Activated T-cell treated with anti-CD3 and anti-CD28 coated beads for 24 hours (primary cell): ENCODE measurements around the gene HENMT1.
A peak's percentile ranks its signal among the peaks of the same experiment; 100 is the strongest.
"Not testable (repeated sequence)": the region's sequence is repeated elsewhere in the genome, so short reads cannot be mapped to it uniquely, and the experiment has no call there.

Experiments
- DNase-seq: peaks from one replicate; pipeline ENCODE4 v3.0.0-alpha.2; 2020; ENCODE audit warnings: low read depth

Gene HENMT1

GRCh38 chr1:108661030-108661609, at the start of gene HENMT1:
HENMT1 (minus strand) TSS chr1:108661093; CDS start chr1:108659884, 1,209 bp downstream.
- DNase-seq = peak; percentile 66

DNA sequence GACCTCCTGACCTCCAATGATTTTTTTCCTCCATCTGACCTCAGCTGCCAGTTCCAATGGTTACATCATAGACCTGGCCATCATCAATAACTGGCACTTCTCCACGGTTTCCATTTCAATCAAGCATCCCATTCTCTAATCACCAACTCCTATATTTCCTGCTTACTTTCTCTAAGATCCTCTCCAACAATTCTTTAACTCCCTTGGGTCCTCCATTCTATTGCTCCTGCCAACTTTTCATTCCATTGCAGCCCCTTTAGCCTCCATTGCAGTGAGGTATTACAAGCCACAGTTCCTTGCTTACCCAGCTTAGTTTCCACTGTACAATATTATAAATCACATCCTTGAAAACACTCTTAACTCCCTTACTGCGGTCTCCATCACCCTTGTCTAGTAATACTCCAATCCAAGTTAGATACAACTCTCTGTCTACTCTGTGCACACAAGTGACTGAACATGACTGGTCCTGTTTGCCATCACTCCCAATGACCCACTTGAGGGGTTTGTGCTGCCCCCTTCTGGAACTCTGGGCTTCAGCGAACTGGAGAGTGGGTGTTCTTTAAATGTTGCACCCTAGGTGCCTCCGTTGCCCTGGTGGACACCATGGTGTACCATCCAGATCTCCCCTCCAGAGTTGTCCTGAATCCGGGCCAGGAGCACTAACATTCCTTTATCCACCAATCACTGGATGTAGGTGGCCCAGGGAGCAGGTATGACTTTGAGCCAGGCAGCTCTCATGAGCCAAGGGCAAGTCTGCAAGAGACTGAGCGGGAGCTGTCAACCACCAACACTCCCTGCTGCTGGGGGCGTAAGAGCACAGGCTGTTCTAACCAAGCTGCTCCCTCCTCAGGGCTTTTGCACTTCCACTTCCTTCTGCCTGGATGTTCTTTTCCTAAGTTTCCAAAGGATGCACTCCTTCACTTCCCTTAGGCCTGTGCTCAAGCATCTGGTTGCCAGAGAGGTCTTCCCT, 48.1 kb upstream of the HENMT1 start:
- DNase-seq = peak; percentile 33

GRCh38 chr1:108706643-108707042, 45.8 kb upstream of the HENMT1 start:
- DNase-seq = no peak

DNA sequence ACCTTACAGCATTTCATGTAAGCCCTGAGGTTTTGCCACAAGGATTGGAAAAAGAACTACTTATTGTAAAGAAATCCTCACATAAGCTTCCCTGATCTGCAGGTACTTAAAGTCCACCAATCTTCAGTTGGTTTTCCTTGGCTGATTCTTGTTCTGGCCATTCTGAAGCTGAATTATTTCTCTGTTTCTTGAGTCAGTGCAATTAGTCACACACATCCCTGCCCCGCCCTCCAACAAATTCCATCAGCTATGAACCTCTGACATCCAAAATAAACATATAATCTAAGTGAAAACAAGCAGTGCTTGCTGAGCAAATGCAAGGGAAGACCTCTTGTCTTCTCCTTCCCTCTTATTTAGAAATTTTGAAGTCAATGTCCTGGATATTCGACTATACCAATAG, 43.6 kb upstream of the HENMT1 start:
- DNase-seq = no peak

DNA sequence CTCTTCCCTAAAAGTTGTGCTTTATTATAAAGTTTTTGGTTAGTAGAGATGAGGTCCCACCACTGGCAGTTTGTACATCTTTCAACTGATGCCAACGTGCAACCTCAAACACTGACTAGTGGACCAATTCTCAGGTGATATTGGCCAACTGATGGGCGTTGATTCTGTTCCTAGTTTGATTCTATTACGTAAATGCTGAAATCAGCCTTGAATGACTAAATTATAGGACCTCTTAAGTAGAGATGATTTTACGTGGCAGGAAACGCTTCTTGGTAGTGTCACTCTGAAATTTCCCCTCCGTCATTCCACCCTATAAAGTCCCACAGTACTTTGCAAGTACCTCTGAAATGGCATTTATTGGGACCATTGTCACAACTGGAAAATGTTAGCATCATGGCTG, 43.0 kb upstream of the HENMT1 start:
- DNase-seq = peak; percentile 22

- not testable (repeated sequence) for DNase-seq
Observed at GRCh38 chr1:108702109-108702508, 41.2 kb upstream of the HENMT1 start.

DNA sequence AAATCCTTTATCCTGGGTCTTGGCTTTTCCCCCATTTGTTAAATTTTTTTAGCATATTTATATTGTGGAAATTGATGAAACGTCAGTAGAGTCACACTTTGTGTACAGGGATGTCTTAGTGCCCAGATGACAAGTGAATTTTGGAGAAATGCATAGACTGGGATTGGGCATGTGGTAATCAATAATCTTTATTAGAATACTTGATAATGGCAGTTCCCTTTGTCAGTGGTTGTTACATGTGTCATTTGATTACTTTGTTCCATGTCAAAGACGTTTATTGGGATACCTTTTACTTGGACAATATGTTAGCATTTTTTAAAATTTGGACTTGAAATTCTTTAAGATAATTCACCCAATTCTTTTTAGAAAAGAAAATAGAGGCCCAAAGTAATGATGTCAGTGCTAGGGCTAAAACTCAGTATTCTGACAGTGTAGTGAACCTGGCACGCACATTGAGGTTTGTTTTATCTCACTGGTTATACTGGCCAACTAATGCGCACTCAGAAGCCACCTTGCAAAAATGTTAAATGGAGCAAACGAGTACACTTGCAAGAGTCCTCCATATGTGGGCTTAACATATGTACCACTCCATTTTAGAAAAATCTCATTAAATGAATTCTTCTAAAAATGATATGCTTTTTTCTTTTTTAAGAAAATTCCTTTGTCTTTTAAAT, 40.4 kb upstream of the HENMT1 start:
- DNase-seq = no peak

DNA sequence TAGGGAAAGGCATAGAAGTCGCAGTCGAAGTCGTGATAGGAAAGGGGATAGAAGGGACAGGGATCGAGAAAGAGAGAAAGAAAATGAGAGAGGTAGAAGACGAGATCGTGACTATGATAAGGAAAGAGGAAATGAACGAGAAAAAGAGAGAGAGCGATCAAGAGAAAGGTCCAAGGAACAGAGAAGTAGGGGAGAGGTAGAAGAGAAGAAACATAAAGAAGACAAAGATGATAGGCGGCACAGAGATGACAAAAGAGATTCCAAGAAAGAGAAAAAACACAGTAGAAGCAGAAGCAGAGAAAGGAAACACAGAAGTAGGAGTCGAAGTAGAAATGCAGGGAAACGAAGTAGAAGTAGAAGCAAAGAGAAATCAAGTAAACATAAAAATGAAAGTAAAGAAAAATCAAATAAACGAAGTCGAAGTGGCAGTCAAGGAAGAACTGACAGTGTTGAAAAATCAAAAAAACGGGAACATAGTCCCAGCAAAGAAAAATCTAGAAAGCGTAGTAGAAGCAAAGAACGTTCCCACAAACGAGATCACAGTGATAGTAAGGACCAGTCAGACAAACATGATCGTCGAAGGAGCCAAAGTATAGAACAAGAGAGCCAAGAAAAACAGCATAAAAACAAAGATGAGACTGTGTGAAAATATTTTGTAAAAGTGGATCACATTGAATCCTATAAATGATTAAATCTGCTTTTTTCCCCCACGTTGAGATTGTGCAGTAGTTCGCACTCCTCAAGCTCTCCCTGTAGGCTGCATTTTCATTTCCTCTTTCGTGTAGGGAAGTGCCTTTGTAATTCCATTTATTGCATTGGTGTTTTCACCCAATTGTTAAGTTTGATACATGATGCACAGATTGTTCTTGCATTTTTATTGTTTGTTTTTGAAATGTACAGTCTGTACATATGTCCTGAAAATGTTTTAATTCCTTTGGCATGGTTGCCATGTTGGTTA, 38.8 kb upstream of the HENMT1 start:
- DNase-seq = no peak

GRCh38 chr1:108695535-108695934, 34.6 kb upstream of the HENMT1 start:
- no peak for DNase-seq

GRCh38 chr1:108692724-108693655, 32.1 kb upstream of the HENMT1 start:
- peak; percentile 55 for DNase-seq

DNA sequence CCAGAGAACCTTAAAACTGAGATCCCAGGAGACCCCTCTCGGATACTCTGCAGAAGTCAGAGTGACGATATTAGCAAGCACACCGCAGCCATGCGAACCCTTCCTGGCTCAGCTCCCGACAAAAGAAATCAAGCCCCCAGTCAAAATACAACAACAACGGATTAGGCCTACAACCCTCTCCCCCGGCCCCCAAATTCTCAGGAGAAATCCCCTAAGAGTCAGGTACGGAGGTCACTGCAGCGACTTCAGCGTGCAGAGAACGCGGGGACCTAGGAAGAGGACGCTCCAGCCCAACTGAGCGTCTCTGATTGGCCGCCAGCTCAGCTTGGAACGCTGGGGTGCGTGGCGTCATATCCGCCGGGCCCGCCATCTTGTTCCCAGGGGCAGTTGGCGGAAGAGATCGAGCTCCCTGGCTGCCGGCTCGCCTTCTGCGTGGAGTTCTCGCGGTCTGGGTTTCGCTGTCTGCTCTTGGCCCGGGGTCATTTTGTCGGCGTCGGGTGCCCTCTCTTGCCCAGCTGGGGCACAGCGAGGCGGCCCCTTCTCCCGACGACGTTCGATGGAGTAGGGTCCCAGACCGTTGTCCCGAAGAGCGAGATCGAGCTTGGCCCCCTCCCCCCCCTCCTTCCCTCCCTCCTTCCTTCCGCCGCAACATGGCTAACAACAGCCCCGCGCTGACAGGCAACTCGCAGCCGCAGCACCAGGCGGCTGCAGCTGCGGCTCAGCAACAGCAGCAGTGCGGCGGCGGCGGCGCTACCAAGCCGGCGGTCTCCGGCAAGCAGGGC, 31.2 kb upstream of the HENMT1 start, which contains the start of gene PRPF38B:
Gene PRPF38B (plus strand): TSS at position 369 of the 782 bp plus-strand sequence. CDS start 282 bp downstream, at position 651.
- peak; percentile 91 for DNase-seq

DNA sequence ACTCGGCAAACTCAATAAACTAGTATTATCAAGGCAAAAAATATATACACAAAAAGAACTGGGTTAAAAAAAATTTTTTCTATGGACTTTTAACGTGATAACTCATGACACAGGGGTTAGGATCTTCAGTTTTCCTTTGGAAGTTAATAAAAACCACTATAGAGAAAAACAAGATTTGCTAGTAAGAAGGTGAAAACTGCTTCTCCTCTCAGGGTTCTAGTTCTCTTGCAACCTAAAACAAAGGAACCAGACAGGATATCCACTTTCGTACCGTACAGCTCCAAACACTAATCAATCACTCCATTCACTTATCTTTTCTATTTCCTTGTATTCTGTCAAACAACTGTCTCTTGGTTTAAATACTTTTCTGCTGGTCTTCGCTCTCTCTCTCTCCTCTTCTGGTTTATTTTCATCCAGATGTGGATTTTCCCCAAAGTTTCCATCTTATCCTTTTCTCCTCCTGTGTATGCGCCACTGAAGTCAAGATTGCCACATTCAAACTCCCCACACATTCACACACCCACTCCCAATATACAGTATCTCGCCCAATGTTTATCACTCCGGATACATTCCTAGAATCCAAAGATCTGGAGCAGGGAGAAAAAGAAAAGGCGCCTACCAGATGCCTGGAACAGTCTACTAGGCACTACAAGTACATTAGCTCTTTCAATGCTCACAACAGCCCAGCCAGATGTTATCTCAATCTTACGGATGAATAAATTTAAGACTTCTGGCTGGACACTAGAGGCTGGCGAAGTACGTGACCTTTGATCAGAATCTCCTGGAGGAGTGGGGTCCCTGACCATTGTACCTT, 30.4 kb upstream of the HENMT1 start:
- DNase-seq = no peak

DNA sequence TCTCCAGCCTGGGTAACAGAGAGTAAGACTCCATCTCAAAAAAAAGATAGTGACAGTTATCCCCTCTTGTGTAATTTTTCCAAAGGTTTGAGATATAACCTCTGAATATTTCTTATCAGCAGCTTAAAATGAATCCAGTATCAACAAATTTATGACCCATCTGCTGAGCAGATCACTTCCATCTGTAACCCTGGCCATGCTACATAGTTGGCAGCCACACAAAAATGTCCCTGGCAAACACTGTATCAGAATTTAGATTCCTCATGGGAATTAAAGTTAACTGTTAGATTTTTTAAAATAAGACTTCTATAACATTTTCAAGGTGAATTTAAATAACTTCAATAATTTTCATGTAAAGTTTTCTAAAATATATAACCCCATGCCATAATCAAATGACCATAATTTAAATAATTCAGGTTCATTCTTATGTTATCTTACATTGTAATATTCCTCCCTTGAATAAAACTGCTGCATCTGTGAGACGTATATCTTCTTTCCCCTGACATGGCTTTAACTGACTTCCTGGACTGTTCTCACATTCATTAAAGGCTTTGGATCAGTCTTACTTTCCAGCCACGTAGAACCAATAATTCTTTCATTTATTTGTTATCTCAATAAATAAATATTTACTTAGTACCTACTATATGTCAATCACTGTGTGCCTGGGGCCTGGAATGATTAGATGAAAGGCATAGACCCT, 25.9 kb upstream of the HENMT1 start:
- DNase-seq = no peak

GRCh38 chr1:108685529-108685928, 24.6 kb upstream of the HENMT1 start:
- no peak for DNase-seq

DNA sequence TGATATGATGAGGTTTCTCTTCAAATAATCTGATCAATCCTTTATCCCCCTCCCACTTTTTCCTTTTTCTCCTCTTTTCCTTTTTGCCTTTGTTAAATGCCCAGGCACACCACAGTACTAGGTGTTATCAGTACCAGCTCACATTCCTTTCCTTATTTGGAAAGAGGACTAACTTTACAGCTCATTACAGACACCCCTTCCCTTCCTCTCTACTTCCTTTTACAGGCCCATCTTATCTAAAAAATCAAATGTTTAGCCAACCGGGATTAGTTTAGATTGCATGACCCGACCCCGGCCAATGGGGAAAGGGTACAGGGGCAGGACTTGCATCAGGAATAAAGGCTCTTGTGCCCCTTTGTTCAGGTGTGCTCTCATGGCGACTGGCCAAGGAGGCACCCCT, 20.8 kb upstream of the HENMT1 start:
- DNase-seq = not testable (repeated sequence)

DNA sequence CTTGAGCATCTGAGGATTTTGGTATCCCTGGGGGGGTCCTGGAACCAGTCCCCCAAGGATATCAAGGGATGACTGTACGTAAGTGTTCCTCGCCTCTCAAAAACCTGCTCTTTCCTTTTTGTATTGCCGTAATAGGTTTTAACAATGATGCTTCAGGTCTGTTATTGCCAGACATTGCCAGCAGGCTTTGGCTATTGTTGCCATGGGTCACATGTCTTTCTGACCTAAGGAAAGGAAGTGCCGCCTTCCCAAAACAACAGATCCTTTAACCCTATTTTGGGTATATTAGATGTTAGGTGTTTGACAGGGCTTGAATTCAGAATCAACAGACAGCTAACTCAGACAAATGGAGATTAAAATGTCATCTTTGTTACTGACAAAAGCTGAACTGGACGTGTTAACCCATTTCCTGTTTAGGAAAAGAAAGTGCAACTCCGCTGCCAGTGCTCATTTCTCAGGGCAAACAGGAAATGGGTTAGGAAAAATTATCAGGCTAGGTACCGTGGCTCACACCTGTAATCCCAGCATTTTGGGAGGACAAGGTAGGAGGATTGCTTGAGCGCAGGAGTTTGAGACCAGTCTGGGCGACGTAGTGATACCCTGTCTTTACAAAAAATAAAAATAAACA, 18.8 kb upstream of the HENMT1 start:
- DNase-seq = no peak

- no peak for DNase-seq
Observed at GRCh38 chr1:108678706-108679105, 17.8 kb upstream of the HENMT1 start.

DNA sequence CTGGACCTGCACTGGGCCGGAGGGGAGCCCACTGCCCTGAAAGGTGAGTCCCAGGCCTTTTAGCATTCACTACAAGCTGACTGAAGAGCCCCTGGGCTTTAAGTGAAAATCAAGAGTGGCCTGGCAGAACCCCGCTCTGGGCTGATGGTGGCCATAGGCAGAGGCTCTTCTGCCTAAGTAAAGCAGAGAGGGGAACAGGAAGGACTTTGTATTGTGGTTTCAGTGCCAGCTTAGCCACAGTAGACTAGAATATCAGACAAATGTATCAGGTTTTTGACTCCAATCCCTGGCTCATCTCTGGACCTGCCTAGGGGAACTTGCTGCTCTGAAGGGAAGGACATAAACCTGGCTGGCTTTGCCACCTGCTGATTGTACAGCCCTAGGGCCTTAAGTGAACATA, 10.2 kb upstream of the HENMT1 start:
- DNase-seq = no peak
